HepG2 (cell line): ENCODE data around the gene ABCC3. TPM values are rescaled to one million over a fixed set of nuclear protein-coding genes. Genes with fewer than 3 reads are reported as not detected.

Experiments
- EHMT2 ChIP-seq: fragments of 200-600 bp; sonication (generic); IDR thresholded peaks from 2 replicates; pipeline ENCODE4 v1.7.0; 2017; ENCODE audit warnings: antibody characterized with exemption, low read depth, low read length, borderline replicate concordance
- MTF2 ChIP-seq: sonication (generic); formaldehyde crosslinking; IDR thresholded peaks from 2 replicates; pipeline ENCODE4 v1.5.0; 2020; ENCODE audit warnings: missing genetic modification reagents, borderline replicate concordance
- MXI1 ChIP-seq: IDR thresholded peaks from 3 replicates; pipeline ENCODE4 v1.6.1; 2012; ENCODE audit warnings: low read depth, low read length, inconsistent platforms, borderline replicate concordance
- NR0B2 ChIP-seq: sonication (generic); formaldehyde crosslinking; IDR thresholded peaks from 2 replicates; pipeline ENCODE4 v1.4.0; 2020; ENCODE audit warnings: mild to moderate bottlenecking, missing genetic modification reagents
- RBM39 ChIP-seq: fragments of 200-400 bp; formaldehyde crosslinking; IDR thresholded peaks from one replicate; pipeline ENCODE4 v1.6.1; 2018; ENCODE audit warnings: antibody characterized with exemption, mild to moderate bottlenecking, low read depth, low read length; ENCODE audit not compliant: poor library complexity, severe bottlenecking
- SAFB2 ChIP-seq: sonication (generic); formaldehyde crosslinking; IDR thresholded peaks from 2 replicates; pipeline ENCODE4 v1.5.1; 2020; ENCODE audit warnings: missing genetic modification reagents, low read depth, mild to moderate bottlenecking, borderline replicate concordance
- TERF1 ChIP-seq: sonication (generic); formaldehyde crosslinking; IDR thresholded peaks from 2 replicates; pipeline ENCODE4 v1.8.0; 2022; ENCODE audit warnings: mild to moderate bottlenecking, missing genetic modification reagents, moderate library complexity
- ZBTB39 ChIP-seq: sonication (generic); formaldehyde crosslinking; IDR thresholded peaks from 2 replicates; pipeline ENCODE4 v1.5.0; 2020; ENCODE audit warnings: missing genetic modification reagents
- ZC3H4 ChIP-seq: sonication (generic); formaldehyde crosslinking; IDR thresholded peaks from 2 replicates; pipeline ENCODE4 v1.4.0; 2020; ENCODE audit warnings: missing genetic modification reagents, borderline replicate concordance
- ZNF18 ChIP-seq: sonication (generic); formaldehyde crosslinking; IDR thresholded peaks from 2 replicates; pipeline ENCODE4 v1.8.0; 2022; ENCODE audit warnings: mild to moderate bottlenecking, missing genetic modification reagents; ENCODE audit not compliant: insufficient replicate concordance
- ZNF34 ChIP-seq: sonication (generic); formaldehyde crosslinking; IDR thresholded peaks from 2 replicates; pipeline ENCODE4 v1.4.0; 2020; ENCODE audit warnings: mild to moderate bottlenecking, missing genetic modification reagents, borderline replicate concordance
- ZNF563 ChIP-seq: sonication (generic); formaldehyde crosslinking; IDR thresholded peaks from 2 replicates; pipeline ENCODE4 v1.8.0; 2022; ENCODE audit warnings: mild to moderate bottlenecking, moderate library complexity, missing genetic modification reagents
- ZNF674 ChIP-seq: sonication (generic); formaldehyde crosslinking; IDR thresholded peaks from 2 replicates; pipeline ENCODE4 v1.5.0; 2020; ENCODE audit warnings: low read depth, mild to moderate bottlenecking, missing genetic modification reagents
- polyA plus RNA-seq, 8 experiments: library from polyadenylated mRNA; depleted of rRNA in 3 of 8; stranded (reverse) in 7 of 8; unstranded in 1 of 8; fragments of >200 nt; fragmentation: Illumina TruSeq in 4 of 8; extraction: Trizol in 4 of 8; gene quantifications; 2 replicates each; pipeline versions ENCODE4 v1.2.1 to v1.2.3, GENCODE V29; 2011 to 2016; ENCODE audit warnings: low read depth in 4 of 8, missing spikeins in 1 of 8, mixed read lengths in 1 of 8; ENCODE audit not compliant: insufficient read depth in 1 of 8
- total RNA-seq, 5 experiments: library from RNA; depleted of rRNA; stranded (reverse); fragments of >200 nt; fragmentation: Illumina TruSeq; extraction: Trizol; gene quantifications; 2 replicates each; pipeline ENCODE4 v1.2.3, GENCODE V29; 2016; ENCODE audit warnings: low read depth in 1 of 5

ABCC3 gene
- total and polyA plus RNA-seq, 2 of the 13 experiments (the other 11 are each of a cell fraction or from before 2014, with no cell fraction given) = 25.2 to 50.7 TPM

- no peak for TF ChIP-seq TERF1 (CRISPR knock-in tag)
- TF ChIP-seq NR0B2 (CRISPR knock-in tag) = no peak
- TF ChIP-seq RBM39 = no peak
- TF ChIP-seq EHMT2 = no peak
- TF ChIP-seq MXI1 = peak; percentile 1; the same call in 1 of the 3 replicates
- TF ChIP-seq ZNF674 = 0 out of 2 replicates have a peak, but pooled peaks have one; percentile 80
- no peak for TF ChIP-seq ZNF34 (CRISPR knock-in tag)
- TF ChIP-seq ZBTB39 (CRISPR knock-in tag) = peak; percentile 62; the same call in 1 of the 2 replicates
- TF ChIP-seq ZC3H4 (CRISPR knock-in tag) = 0 out of 2 replicates have a peak, but pooled peaks have one; percentile 77
- 0 out of 2 replicates have a peak, but pooled peaks have one; percentile 51 for TF ChIP-seq MTF2 (CRISPR knock-in tag)
- no peak for TF ChIP-seq SAFB2 (CRISPR knock-in tag)
- no peak for TF ChIP-seq ZNF563 (CRISPR knock-in tag)
- no peak for TF ChIP-seq ZNF18 (CRISPR knock-in tag)
Observed at GRCh38 chr17:50635982-50636803, 1.5 kb downstream of the ABCC3 start (continued).
